Ramos (cell line): ENCODE measurements around the gene ZDHHC17.

Source experiments
- in situ Hi-C: fragments of 300-500 bp; cut with MboI; formaldehyde crosslinking; loops from one replicate; pipeline ENCODE4 v1.14.3; 2022; ENCODE audit warnings: low sequenced_read_pairs; ENCODE audit not compliant: unreplicated experiment

ZDHHC17 gene

GRCh38 chr12:76872415-76872814, 108.5 kb downstream of the ZDHHC17 start:
- in situ Hi-C loops = no loop called here

GRCh38 chr12:76874027-76874426, 110.1 kb downstream of the ZDHHC17 start:
- in situ Hi-C loops = no loop called here

- in situ Hi-C loops = no loop called here
Observed at GRCh38 chr12:76874491-76875190, 110.7 kb downstream of the ZDHHC17 start.

- in situ Hi-C loops = no loop called here
Observed at GRCh38 chr12:76876696-76877229, 112.8 kb downstream of the ZDHHC17 start.

GRCh38 chr12:76878099-76878898, 114.4 kb downstream of the ZDHHC17 start:
- in situ Hi-C loops = no loop called here

- in situ Hi-C loops = no loop called here
Observed at GRCh38 chr12:76878899-76879709, 115.2 kb downstream of the ZDHHC17 start, which contains the start of gene CSRP2. Gene CSRP2 (minus strand): TSS chr12:76879019. CDS start chr12:76866260, 12,759 bp downstream.

- in situ Hi-C loops = no loop called here
Observed at GRCh38 chr12:76879710-76880518, 116.0 kb downstream of the ZDHHC17 start.

GRCh38 chr12:76880519-76881023, 116.7 kb downstream of the ZDHHC17 start:
- in situ Hi-C loops = no loop called here

GRCh38 chr12:76881142-76881541, 117.2 kb downstream of the ZDHHC17 start:
- in situ Hi-C loops = no loop called here

GRCh38 chr12:76882367-76882766, 118.5 kb downstream of the ZDHHC17 start:
- in situ Hi-C loops = no loop called here

GRCh38 chr12:76883151-76883550, 119.2 kb downstream of the ZDHHC17 start:
- in situ Hi-C loops = no loop called here

GRCh38 chr12:76883811-76884210, 119.9 kb downstream of the ZDHHC17 start:
- in situ Hi-C loops = no loop called here

GRCh38 chr12:76888775-76889174, 124.9 kb downstream of the ZDHHC17 start:
- in situ Hi-C loops = no loop called here

GRCh38 chr12:76890151-76891143, 126.5 kb downstream of the ZDHHC17 start:
- in situ Hi-C loops = no loop called here

- in situ Hi-C loops = no loop called here
Observed at GRCh38 chr12:76891609-76892008, 127.7 kb downstream of the ZDHHC17 start.

- in situ Hi-C loops = no loop called here
Observed at GRCh38 chr12:76895796-76896195, 131.9 kb downstream of the ZDHHC17 start.

- in situ Hi-C loops = no loop called here
Observed at GRCh38 chr12:76896274-76896673, 132.4 kb downstream of the ZDHHC17 start.

- in situ Hi-C loops = no loop called here
Observed at GRCh38 chr12:76898442-76898841, 134.5 kb downstream of the ZDHHC17 start.
